ENCODE results near the gene NTNG2.

Gene NTNG2

DNA sequence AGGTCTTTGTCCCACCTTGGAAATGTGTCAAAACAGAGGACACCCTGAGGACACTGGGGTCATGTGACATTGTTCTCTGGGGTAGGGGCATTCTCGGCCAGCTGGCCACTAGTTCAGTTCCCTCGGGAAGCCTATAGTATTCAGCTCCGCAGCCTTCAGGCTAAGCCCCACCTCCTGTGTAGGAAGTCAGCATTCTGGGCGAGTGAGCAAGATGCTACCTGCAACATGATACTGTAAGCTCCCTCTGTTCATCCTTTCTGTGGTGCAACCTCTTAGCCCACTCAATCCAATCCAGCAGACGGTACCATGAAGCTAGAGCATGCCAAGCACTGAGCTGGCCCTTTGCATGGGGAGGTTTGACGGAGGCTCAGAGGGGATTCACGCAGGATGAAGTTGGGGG lies 5.3 kb downstream of the NTNG2 start:
- no peaks in the 10 kb centered on the region for H3K9me3 ChIP-seq
- H3K27ac ChIP-seq: no peak overlapping the region
- TF ChIP-seq, protein P1, sequence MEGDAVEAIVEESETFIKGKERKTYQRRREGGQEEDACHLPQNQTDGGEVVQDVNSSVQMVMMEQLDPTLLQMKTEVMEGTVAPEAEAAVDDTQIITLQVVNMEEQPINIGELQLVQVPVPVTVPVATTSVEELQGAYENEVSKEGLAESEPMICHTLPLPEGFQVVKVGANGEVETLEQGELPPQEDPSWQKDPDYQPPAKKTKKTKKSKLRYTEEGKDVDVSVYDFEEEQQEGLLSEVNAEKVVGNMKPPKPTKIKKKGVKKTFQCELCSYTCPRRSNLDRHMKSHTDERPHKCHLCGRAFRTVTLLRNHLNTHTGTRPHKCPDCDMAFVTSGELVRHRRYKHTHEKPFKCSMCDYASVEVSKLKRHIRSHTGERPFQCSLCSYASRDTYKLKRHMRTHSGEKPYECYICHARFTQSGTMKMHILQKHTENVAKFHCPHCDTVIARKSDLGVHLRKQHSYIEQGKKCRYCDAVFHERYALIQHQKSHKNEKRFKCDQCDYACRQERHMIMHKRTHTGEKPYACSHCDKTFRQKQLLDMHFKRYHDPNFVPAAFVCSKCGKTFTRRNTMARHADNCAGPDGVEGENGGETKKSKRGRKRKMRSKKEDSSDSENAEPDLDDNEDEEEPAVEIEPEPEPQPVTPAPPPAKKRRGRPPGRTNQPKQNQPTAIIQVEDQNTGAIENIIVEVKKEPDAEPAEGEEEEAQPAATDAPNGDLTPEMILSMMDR (IDR thresholded peaks at IDR 0.05): no peak
- H3K4me3 ChIP-seq (ENCODE audit: low read depth in 1 of 2, low read length in 1 of 2): no peak overlapping the region
- peaks cover 55% of the 10 kb centered on the region for H3K36me3 ChIP-seq
- peaks cover 26% of the 10 kb centered on the region for H3K27me3 ChIP-seq
- peaks cover 23 to 35% of the 10 kb centered on the region in 2 experiments for H3K4me1 ChIP-seq (ENCODE audit: control insufficient read depth in 1 of 2, insufficient read depth in 1 of 2, low read depth in 1 of 2, low read length in 1 of 2)

DNA sequence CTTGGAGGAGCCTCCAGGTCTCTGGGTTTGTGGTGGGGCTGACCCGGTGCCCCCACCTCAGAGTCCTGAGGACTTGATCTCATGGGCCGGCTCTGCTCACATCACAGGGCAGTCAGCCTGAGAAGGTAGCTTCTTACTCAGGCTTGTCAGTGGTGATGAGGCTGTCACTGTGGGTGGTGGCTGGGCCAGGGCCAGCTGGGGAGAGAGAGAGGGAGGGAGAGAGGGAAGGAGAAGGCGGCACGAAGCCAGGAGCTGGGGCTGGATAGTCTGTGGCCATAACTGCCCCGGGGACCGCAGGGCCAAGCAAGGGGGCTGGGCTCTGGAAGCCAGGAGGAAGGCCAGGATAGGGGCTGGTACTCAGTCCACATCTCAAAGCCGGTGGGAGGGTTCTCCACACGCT lies 6.5 kb downstream of the NTNG2 start:
- no peak overlapping the region for H3K27ac ChIP-seq
- peaks cover 21% of the 10 kb centered on the region for H3K27me3 ChIP-seq
- no peak overlapping the region for H3K4me3 ChIP-seq (ENCODE audit: low read depth in 1 of 2, low read length in 1 of 2)
- TF ChIP-seq, protein P1 (IDR thresholded peaks at IDR 0.05): no peak
- peaks cover 63% of the 10 kb centered on the region for H3K36me3 ChIP-seq
- no peaks in the 10 kb centered on the region for H3K9me3 ChIP-seq
- H3K4me1 ChIP-seq (ENCODE audit: control insufficient read depth in 1 of 2, insufficient read depth in 1 of 2, low read depth in 1 of 2, low read length in 1 of 2): peaks cover 20 to 30% of the 10 kb centered on the region in 2 experiments

DNA sequence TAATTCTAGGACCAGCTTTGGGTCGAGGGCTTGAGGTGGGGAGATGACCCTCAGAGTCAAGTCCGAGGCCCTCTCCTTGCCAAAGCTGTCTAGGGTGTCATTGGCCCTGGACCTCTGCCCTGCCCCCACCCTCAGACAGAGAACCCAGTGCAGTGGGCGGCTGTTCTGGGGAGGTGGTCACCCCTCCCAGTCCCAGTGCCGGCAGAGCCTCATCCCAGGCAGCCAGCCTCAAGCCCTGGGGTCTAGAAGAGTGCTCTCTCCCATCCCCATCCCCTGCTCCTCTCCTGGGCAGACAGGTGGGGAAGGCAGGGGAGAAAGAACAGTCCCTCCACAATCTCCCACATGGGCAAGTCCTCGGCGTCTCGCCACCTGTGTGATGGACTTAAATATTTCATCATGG lies 7.0 kb downstream of the NTNG2 start:
- TF ChIP-seq, protein P1 (IDR thresholded peaks at IDR 0.05): no peak
- H3K27me3 ChIP-seq: peaks cover 16% of the 10 kb centered on the region
- H3K36me3 ChIP-seq: peaks cover 68% of the 10 kb centered on the region
- H3K9me3 ChIP-seq: no peaks in the 10 kb centered on the region
- no peak overlapping the region for H3K4me3 ChIP-seq (ENCODE audit: low read depth in 1 of 2, low read length in 1 of 2)
- no peak overlapping the region for H3K27ac ChIP-seq
- H3K4me1 ChIP-seq (ENCODE audit: control insufficient read depth in 1 of 2, insufficient read depth in 1 of 2, low read depth in 1 of 2, low read length in 1 of 2): peaks cover 17 to 25% of the 10 kb centered on the region in 2 experiments

DNA sequence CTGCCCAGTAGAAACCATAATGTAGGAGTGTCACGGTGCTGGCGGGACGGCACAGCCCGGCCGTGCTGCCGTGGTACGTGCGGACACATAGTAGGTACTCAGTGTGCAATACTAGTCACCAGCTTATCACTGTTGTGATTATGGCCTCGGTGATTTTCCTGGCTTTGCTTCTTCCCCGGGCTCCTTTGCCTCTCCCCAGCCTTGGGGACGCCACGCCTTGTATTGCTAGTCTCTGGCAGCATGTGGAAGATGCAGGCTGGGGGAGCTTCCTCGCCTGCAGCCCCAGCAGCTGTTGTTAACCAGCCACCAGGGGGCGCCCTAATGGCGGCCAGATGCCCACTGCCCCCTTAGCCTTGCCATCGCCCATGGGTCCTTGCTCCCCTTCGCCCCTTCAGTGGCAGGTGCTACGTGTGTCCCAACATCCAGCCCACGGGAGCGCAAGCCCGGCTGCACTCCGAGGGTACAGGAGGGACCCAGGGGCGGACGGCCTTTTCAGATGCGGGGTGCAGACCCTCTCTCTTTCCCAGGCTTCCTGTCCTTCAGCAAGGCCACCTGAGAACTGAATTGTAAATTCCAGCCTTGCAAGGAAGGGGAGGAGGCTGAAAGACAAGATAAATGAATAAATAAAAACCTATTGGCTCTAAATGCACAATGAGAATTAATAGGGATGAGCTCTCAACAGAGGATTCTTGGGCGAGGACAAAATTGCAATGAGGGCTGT lies 8.0 kb downstream of the NTNG2 start:
- Histone ChIP-seq H3K27ac (no peak overlapping the region), H3K4me3 (ENCODE audit: low read depth in 1 of 2, low read length in 1 of 2) (no peak overlapping the region), H3K4me1 (ENCODE audit: control insufficient read depth in 1 of 2, insufficient read depth in 1 of 2, low read depth in 1 of 2, low read length in 1 of 2) (peaks cover 10 to 16% of the 10 kb centered on the region in 2 experiments), H3K36me3 (peaks cover 76% of the 10 kb centered on the region), H3K9me3 (no peaks in the 10 kb centered on the region), H3K27me3 (peaks cover 6% of the 10 kb centered on the region)
- TF ChIP-seq, protein P1 (IDR thresholded peaks at IDR 0.05): peak; percentile 84

DNA sequence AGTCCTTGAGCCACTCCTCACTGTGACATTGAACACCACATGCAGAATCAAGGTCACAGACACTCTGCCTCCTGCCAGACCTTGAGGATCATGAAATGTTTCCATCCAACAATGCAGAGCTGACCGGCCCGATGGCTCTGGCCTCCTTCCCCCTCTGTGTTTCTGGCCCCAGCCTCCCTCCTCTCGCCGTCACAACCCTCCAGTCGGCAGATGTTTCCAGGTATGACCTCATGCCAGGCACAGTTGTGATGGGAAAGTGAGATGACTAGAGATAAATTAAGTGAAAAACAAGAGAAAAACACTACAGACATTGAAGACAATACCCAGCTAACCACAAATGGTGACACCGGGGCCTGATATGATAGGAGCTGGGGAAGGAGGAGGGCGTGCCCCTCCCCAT lies 9.8 kb downstream of the NTNG2 start:
- Histone ChIP-seq H3K36me3 (peaks cover 87% of the 10 kb centered on the region), H3K27ac (no peak overlapping the region), H3K4me3 (ENCODE audit: low read depth in 1 of 2, low read length in 1 of 2) (no peak overlapping the region), H3K27me3 (no peaks in the 10 kb centered on the region), H3K9me3 (no peaks in the 10 kb centered on the region), H3K4me1 (ENCODE audit: control insufficient read depth in 1 of 2, insufficient read depth in 1 of 2, low read depth in 1 of 2, low read length in 1 of 2) (peaks cover 10 to 14% of the 10 kb centered on the region in 2 experiments)
- TF ChIP-seq, protein P1 (IDR thresholded peaks at IDR 0.05): no peak
